Measurements from ENCODE around the gene COL23A1. TPM values are rescaled to one million over a fixed set of nuclear protein-coding genes. Genes with fewer than 3 reads are reported as not detected.

COL23A1 gene
- total RNA-seq, 1 donor from 2014 or later: 2.9 TPM

GRCh38 chr5:178437386-178438075 lies 152.7 kb downstream of the COL23A1 start:
- Mint-ChIP-seq H3K27me3 (ENCODE audit: unreplicated experiment) (peaks cover 2% of the 10 kb centered on the region), H3K36me3 (ENCODE audit: unreplicated experiment) (no peaks in the 10 kb centered on the region)
- no peak for DNase-seq

GRCh38 chr5:178436326-178436940 lies 153.8 kb downstream of the COL23A1 start:
- Mint-ChIP-seq H3K36me3 (ENCODE audit: unreplicated experiment) (peaks cover 2% of the 10 kb centered on the region), H3K4me3 (ENCODE audit: unreplicated experiment) (no peak overlapping the region), H3K9me3 (ENCODE audit: unreplicated experiment) (peaks cover 6% of the 10 kb centered on the region), H3K4me1 (ENCODE audit: low read depth, unreplicated experiment) (peaks cover 4% of the 10 kb centered on the region), H3K27me3 (ENCODE audit: unreplicated experiment) (peaks cover 2% of the 10 kb centered on the region), H3K27ac (ENCODE audit: unreplicated experiment) (no peak overlapping the region)
- no peak for DNase-seq
- TF ChIP-seq CTCF (IDR thresholded peaks at IDR 0.05; ENCODE audit: partially characterized antibody, unreplicated experiment): no peak

More at GRCh38 chr5:178437386-178438075, 152.7 kb downstream of the COL23A1 start:
- no peak for TF ChIP-seq CTCF (IDR thresholded peaks at IDR 0.05; ENCODE audit: partially characterized antibody, unreplicated experiment)
- peaks cover 12% of the 10 kb centered on the region for H3K4me1 Mint-ChIP-seq (ENCODE audit: low read depth, unreplicated experiment)
- H3K4me3 Mint-ChIP-seq (ENCODE audit: unreplicated experiment): no peak overlapping the region
- H3K27ac Mint-ChIP-seq (ENCODE audit: unreplicated experiment): no peak overlapping the region
- H3K9me3 Mint-ChIP-seq (ENCODE audit: unreplicated experiment): peaks cover 6% of the 10 kb centered on the region

GRCh38 chr5:178435321-178436238 lies 154.6 kb downstream of the COL23A1 start:
- H3K9me3 Mint-ChIP-seq (ENCODE audit: unreplicated experiment): peaks cover 6% of the 10 kb centered on the region
- no peak overlapping the region for H3K27ac Mint-ChIP-seq (ENCODE audit: unreplicated experiment)
- DNase-seq: no peak
- no peak overlapping the region for H3K4me3 Mint-ChIP-seq (ENCODE audit: unreplicated experiment)
- peaks cover 4% of the 10 kb centered on the region for H3K27me3 Mint-ChIP-seq (ENCODE audit: unreplicated experiment)
- peaks cover 5% of the 10 kb centered on the region for H3K36me3 Mint-ChIP-seq (ENCODE audit: unreplicated experiment)
- no peak for TF ChIP-seq CTCF (IDR thresholded peaks at IDR 0.05; ENCODE audit: partially characterized antibody, unreplicated experiment)
- H3K4me1 Mint-ChIP-seq (ENCODE audit: low read depth, unreplicated experiment): peaks cover 4% of the 10 kb centered on the region

GRCh38 chr5:178434851-178435250 lies 155.3 kb downstream of the COL23A1 start:
- H3K4me3 Mint-ChIP-seq (ENCODE audit: unreplicated experiment): no peak overlapping the region
- peaks cover 5% of the 10 kb centered on the region for H3K36me3 Mint-ChIP-seq (ENCODE audit: unreplicated experiment)
- no peak for DNase-seq
- H3K4me1 Mint-ChIP-seq (ENCODE audit: low read depth, unreplicated experiment): peaks cover 2% of the 10 kb centered on the region
- H3K27ac Mint-ChIP-seq (ENCODE audit: unreplicated experiment): no peak overlapping the region
- H3K27me3 Mint-ChIP-seq (ENCODE audit: unreplicated experiment): peaks cover 4% of the 10 kb centered on the region
- TF ChIP-seq CTCF (IDR thresholded peaks at IDR 0.05; ENCODE audit: partially characterized antibody, unreplicated experiment): no peak
- peaks cover 6% of the 10 kb centered on the region for H3K9me3 Mint-ChIP-seq (ENCODE audit: unreplicated experiment)

All from glutamatergic neuron (in vitro differentiated cells).